ENCODE measurements around the gene B3GALNT2.

B3GALNT2 gene

DNA sequence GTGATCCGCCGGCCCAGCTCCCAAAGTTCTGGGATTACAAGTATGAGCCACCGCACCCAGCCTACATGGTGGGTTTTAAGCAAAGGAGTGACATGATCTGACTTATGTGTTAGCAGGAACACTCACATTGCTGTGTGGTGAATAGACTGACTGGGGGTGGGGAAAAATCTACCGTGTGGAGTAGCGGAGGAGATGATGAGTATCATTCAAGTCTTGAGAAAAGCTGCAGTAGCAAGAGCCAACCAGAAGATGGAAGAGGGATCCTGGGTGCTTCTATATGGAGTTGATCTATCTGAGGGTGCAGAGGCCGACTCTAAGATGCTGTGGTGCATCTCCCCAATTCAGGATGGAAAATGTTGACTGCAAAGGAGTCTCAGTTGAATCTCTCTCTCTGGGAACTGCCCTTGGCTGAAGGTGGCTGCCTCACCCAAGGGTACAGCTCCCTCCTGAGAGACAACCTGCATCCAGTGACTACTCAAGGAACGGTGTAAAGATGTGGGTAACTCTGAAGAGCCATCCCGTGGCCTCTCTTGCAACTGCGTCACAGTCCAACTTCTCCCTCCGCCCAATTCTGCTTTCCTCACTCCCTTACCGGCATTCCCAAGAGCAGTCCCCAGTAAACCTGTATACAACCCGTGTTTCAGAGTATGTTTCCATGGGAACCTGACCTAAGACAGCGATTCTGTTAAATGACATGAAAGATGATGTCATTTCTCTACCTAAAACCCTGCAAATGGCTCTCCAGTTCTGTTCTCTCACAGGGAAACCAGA lies 7.4 kb upstream of the B3GALNT2 start:
- H3K9ac ChIP-seq (ENCODE audit: low read length), result no peak overlapping the region
- H2AFZ ChIP-seq (ENCODE audit: low read length), result no peak overlapping the region
- H3F3A ChIP-seq (ENCODE audit: insufficient read depth, low read length), result no peaks in the 10 kb centered on the region
- no peak overlapping the region for H3K4me3 ChIP-seq (ENCODE audit: low read length)
- no peak for TF ChIP-seq EZH2phosphoT487 (IDR thresholded peaks at IDR 0.05; ENCODE audit: low read length)
- TF ChIP-seq CTCF (IDR thresholded peaks at IDR 0.05; ENCODE audit: low read length), result no peak; the same call in 1 of the 2 replicates
- TF ChIP-seq EZH2 (optimal IDR thresholded peaks at IDR 0.05; ENCODE audit: low read depth, low read length), result no peak
- no peaks in the 10 kb centered on the region for H3K9me3 ChIP-seq (replicated peaks; ENCODE audit: insufficient read depth, low read length)
- H3K36me3 ChIP-seq (replicated peaks; ENCODE audit: insufficient read depth, low read length), result no peaks in the 10 kb centered on the region
- H3K4me2 ChIP-seq (ENCODE audit: low read depth, low read length), result no peak overlapping the region
- H3K27me3 ChIP-seq (replicated peaks; ENCODE audit: insufficient read depth, low read length), result no peaks in the 10 kb centered on the region
- H3K79me2 ChIP-seq (ENCODE audit: low read length), result no peaks in the 10 kb centered on the region
- H3K27ac ChIP-seq (ENCODE audit: low read length), result no peak overlapping the region
- no peaks in the 10 kb centered on the region for H4K20me1 ChIP-seq (ENCODE audit: insufficient read depth, low read length)
- DNase-seq, result no peak
- H3K4me1 ChIP-seq (ENCODE audit: low read length), result no peaks in the 10 kb centered on the region
- no peaks in the 10 kb centered on the region for H3K9me2 ChIP-seq (replicated peaks; ENCODE audit: insufficient read depth, low read length)

- no peak for DNase-seq
- Histone ChIP-seq H3K4me2 (ENCODE audit: low read depth, low read length) (no peak overlapping the region), H3K79me2 (ENCODE audit: low read length) (no peaks in the 10 kb centered on the region), H3K4me1 (ENCODE audit: low read length) (no peaks in the 10 kb centered on the region), H3K9ac (ENCODE audit: low read length) (no peak overlapping the region), H3K36me3 (replicated peaks; ENCODE audit: insufficient read depth, low read length) (no peaks in the 10 kb centered on the region), H2AFZ (ENCODE audit: low read length) (no peak overlapping the region), H3K9me2 (replicated peaks; ENCODE audit: insufficient read depth, low read length) (no peaks in the 10 kb centered on the region), H3K27me3 (replicated peaks; ENCODE audit: insufficient read depth, low read length) (no peaks in the 10 kb centered on the region), H3K27ac (ENCODE audit: low read length) (no peak overlapping the region), H3K4me3 (ENCODE audit: low read length) (no peak overlapping the region), H3K9me3 (replicated peaks; ENCODE audit: insufficient read depth, low read length) (no peaks in the 10 kb centered on the region), H4K20me1 (ENCODE audit: insufficient read depth, low read length) (no peaks in the 10 kb centered on the region), H3F3A (ENCODE audit: insufficient read depth, low read length) (no peaks in the 10 kb centered on the region)
- TF ChIP-seq EZH2phosphoT487 (IDR thresholded peaks at IDR 0.05; ENCODE audit: low read length) (no peak), CTCF (IDR thresholded peaks at IDR 0.05; ENCODE audit: low read length) (no peak), EZH2 (optimal IDR thresholded peaks at IDR 0.05; ENCODE audit: low read depth, low read length) (no peak)
These were observed 6.6 kb upstream of the B3GALNT2 start for GRCh38 chr1:235510823-235511222.

- Histone ChIP-seq H3K27me3 (replicated peaks; ENCODE audit: insufficient read depth, low read length) (no peaks in the 10 kb centered on the region), H3K9me2 (replicated peaks; ENCODE audit: insufficient read depth, low read length) (no peaks in the 10 kb centered on the region), H3K4me2 (ENCODE audit: low read depth, low read length) (no peak overlapping the region), H3K27ac (ENCODE audit: low read length) (no peak overlapping the region), H3K4me3 (ENCODE audit: low read length) (no peak overlapping the region), H2AFZ (ENCODE audit: low read length) (no peak overlapping the region), H3F3A (ENCODE audit: insufficient read depth, low read length) (peaks cover 22% of the 10 kb centered on the region), H3K4me1 (ENCODE audit: low read length) (no peaks in the 10 kb centered on the region), H3K9ac (ENCODE audit: low read length) (no peak overlapping the region), H3K36me3 (replicated peaks; ENCODE audit: insufficient read depth, low read length) (no peaks in the 10 kb centered on the region), H4K20me1 (ENCODE audit: insufficient read depth, low read length) (no peaks in the 10 kb centered on the region), H3K9me3 (replicated peaks; ENCODE audit: insufficient read depth, low read length) (no peaks in the 10 kb centered on the region), H3K79me2 (ENCODE audit: low read length) (peaks cover 10% of the 10 kb centered on the region)
- no peak for TF ChIP-seq CTCF (IDR thresholded peaks at IDR 0.05; ENCODE audit: low read length)
- TF ChIP-seq EZH2phosphoT487 (IDR thresholded peaks at IDR 0.05; ENCODE audit: low read length), result no peak
- no peak for TF ChIP-seq EZH2 (optimal IDR thresholded peaks at IDR 0.05; ENCODE audit: low read depth, low read length)
- DNase-seq, result no peak
These were observed 3.4 kb upstream of the B3GALNT2 start for GRCh38 chr1:235507623-235508022.
